NT2/D1 (cell line): Measurements from ENCODE around the gene DOCK9.

Experiments used
- SUZ12 ChIP-seq: IDR thresholded peaks from 2 replicates; pipeline ENCODE4 v1.6.1; 2011; ENCODE audit not compliant: insufficient read length, insufficient read depth; ENCODE audit errors: extremely low read depth
- YY1 ChIP-seq: IDR thresholded peaks from 2 replicates; pipeline ENCODE4 v1.6.1; 2011; ENCODE audit not compliant: insufficient read length, insufficient read depth
- ZNF274 ChIP-seq: IDR thresholded peaks from 2 replicates; pipeline ENCODE4 v1.6.1; 2011; ENCODE audit warnings: mild to moderate bottlenecking, low read depth, low read length

GRCh38 chr13:98966019-98966418 lies 11.8 kb downstream of the DOCK9 start:
- TF ChIP-seq SUZ12 (no peak), ZNF274 (no peak), YY1 (no peak)
